Measurements from ENCODE around the gene PPM1H. TPM values are rescaled to one million over a fixed set of nuclear protein-coding genes. Genes with fewer than 3 reads are reported as not detected.
"Not testable (repeated sequence)": the region's sequence is repeated elsewhere in the genome, so short reads cannot be mapped to it uniquely, and the experiment has no call there.

Gene PPM1H
- total RNA-seq, 6 experiments from 2014 or later: 7.0 to 20.9 (median 8.4) TPM

DNA sequence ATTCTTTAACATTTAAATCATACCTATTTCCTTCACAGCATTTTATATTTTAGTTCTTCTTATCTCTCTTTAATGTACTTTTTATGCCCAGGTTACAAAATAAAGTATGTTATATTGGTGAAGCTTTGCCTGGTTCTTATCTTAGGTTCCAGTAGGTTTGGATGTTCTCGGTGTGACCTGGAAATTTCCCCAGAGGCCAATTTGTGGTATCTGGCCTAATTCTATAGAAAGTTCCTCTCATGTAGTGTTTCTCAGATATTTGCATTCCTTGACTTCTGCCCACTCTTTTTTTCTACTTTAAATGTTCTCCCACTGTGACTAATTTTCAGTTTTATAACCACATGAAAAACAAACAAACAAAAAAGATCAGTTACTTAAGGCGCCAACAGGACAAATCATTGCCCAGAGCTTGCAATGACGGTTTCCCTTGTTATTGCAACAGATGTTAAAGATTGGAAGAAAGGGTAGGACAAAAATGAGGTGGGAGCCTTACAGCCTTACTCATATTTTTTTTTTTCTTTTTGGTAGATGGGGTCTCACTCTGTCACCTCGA, 41.2 kb upstream of the PPM1H start:
- H3K9me3 Mint-ChIP-seq: no peaks in the 10 kb centered on the region
- H3K27me3 Mint-ChIP-seq (ENCODE audit: insufficient read depth): no peaks in the 10 kb centered on the region; the same call in 1 of the 2 replicates
- TF ChIP-seq, protein P1, sequence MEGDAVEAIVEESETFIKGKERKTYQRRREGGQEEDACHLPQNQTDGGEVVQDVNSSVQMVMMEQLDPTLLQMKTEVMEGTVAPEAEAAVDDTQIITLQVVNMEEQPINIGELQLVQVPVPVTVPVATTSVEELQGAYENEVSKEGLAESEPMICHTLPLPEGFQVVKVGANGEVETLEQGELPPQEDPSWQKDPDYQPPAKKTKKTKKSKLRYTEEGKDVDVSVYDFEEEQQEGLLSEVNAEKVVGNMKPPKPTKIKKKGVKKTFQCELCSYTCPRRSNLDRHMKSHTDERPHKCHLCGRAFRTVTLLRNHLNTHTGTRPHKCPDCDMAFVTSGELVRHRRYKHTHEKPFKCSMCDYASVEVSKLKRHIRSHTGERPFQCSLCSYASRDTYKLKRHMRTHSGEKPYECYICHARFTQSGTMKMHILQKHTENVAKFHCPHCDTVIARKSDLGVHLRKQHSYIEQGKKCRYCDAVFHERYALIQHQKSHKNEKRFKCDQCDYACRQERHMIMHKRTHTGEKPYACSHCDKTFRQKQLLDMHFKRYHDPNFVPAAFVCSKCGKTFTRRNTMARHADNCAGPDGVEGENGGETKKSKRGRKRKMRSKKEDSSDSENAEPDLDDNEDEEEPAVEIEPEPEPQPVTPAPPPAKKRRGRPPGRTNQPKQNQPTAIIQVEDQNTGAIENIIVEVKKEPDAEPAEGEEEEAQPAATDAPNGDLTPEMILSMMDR (IDR thresholded peaks at IDR 0.05): no peak
- DNase-seq: no peak
- no peaks in the 10 kb centered on the region for H3K36me3 Mint-ChIP-seq (ENCODE audit: low read depth)
- H3K4me1 Mint-ChIP-seq (ENCODE audit: low read depth): no peaks in the 10 kb centered on the region; the same call in 1 of the 2 replicates
- no peak overlapping the region for H3K4me3 Mint-ChIP-seq
- H3K27ac Mint-ChIP-seq: no peak overlapping the region

DNA sequence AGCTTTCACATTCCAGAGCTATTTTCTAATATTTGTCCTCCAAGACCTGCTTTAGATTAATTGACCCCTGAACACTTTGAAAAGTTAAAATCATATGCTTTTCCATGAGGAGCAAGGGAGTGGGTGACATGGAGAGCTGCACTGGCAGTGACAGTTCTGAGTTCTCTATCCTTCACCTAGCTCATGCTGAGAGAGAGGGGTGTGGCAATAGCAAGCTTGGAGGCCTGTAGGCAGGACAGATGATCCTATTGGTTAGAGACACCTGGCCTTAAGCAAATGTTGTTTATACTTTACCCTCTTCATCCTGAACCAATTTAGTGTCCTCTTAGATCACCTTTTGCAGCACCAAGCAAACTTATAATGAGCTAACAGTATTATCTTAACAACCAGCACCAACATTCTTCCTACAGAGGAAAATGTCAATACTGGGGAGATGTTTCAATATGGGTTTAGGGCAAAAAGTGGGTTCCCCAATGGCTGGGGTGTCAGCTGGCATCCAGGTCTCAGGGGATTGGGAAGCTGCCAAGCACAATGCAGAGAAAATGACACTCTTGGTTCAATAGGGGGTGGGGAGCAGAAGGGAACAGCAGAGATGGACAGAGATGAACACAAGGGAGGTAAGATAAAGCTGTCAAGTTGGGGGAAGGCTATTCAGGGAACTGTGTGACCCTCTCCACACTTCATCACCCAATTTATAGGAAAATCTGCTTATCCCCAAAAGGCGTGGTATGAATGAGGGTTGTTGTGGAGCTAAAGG, 37.0 kb upstream of the PPM1H start:
- TF ChIP-seq, protein P1 (IDR thresholded peaks at IDR 0.05): no peak
- H3K4me3 Mint-ChIP-seq: no peak overlapping the region
- H3K27ac Mint-ChIP-seq: no peak overlapping the region
- DNase-seq: no peak
- no peaks in the 10 kb centered on the region for H3K36me3 Mint-ChIP-seq (ENCODE audit: low read depth)
- no peaks in the 10 kb centered on the region for H3K9me3 Mint-ChIP-seq
- H3K27me3 Mint-ChIP-seq (ENCODE audit: insufficient read depth): peaks cover 5% of the 10 kb centered on the region; the same call in 1 of the 2 replicates
- no peaks in the 10 kb centered on the region; the same call in 1 of the 2 replicates for H3K4me1 Mint-ChIP-seq (ENCODE audit: low read depth)

DNA sequence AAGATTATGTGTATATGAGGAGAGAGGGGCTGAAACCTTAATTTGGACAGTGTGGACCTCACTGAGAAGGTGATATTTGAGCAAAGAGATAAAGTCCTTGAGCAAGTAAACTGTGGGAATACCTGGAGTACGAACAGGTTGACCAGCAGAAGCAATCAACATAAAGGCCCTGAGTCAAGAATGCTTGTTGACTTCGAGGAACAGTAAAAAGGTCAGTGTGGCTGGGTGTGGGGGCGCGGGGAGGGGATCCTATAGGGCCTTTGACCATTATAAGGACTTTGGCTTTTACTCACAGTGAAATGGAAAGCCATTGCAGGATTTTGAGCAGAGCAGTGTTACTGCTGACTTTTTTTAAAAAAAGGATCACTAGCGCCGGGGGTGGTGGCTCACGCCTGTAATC, 34.7 kb upstream of the PPM1H start:
- H3K36me3 Mint-ChIP-seq (ENCODE audit: low read depth): no peaks in the 10 kb centered on the region
- H3K27me3 Mint-ChIP-seq (ENCODE audit: insufficient read depth): peaks cover 7% of the 10 kb centered on the region
- H3K4me3 Mint-ChIP-seq: no peak overlapping the region
- DNase-seq: no peak
- no peaks in the 10 kb centered on the region for H3K9me3 Mint-ChIP-seq
- TF ChIP-seq, protein P1 (IDR thresholded peaks at IDR 0.05): no peak
- no peak overlapping the region for H3K27ac Mint-ChIP-seq
- H3K4me1 Mint-ChIP-seq (ENCODE audit: low read depth): no peaks in the 10 kb centered on the region; the same call in 1 of the 2 replicates

DNA sequence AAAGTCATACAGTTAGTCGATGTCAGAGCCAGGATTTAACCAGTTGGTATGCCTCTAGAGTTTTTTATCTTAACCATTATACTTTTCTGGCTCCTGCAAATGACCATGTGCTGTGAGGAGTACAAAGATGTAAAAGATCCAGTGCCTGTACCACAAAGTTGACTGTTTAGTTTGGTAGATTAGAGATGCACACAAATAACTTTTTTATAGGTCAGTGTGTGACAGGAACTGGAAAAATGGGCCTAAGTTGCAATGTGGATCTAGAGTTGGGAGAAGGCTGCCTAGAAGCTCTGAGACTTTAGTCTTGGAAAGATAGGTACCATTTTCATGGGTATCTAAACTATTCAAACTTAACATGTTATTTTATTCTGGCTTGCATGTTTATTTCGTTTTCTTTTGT, 32.8 kb upstream of the PPM1H start:
- DNase-seq: no peak

DNA sequence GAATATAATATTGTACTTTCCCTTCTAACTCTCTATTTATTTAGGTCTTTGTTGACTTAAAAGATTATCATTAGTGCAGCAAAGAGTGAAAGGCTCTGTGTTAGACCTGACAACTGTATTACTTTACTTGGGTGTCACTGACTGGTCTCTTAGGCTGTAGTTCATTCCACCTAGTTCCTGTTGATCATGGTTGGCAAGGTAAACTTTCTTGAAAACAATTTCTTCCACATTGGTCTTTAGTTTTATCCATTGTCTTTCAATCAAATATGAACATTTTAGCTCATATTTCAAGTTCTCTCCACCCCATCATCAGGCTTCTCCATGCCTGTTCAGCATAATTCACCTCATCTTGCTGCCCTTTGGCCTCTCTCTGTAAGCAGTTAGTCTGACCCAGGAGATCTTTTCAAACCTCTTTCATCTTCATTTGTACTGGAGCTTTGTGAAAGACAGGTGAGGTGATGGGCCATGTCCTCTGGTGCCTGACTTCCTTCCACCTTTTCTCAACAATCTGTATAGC, 32.1 kb upstream of the PPM1H start:
- H3K36me3 Mint-ChIP-seq (ENCODE audit: low read depth): no peaks in the 10 kb centered on the region
- no peak overlapping the region for H3K27ac Mint-ChIP-seq
- no peak overlapping the region for H3K4me3 Mint-ChIP-seq
- no peaks in the 10 kb centered on the region; the same call in 1 of the 2 replicates for H3K4me1 Mint-ChIP-seq (ENCODE audit: low read depth)
- DNase-seq: no peak
- no peaks in the 10 kb centered on the region for H3K9me3 Mint-ChIP-seq
- TF ChIP-seq, protein P1 (IDR thresholded peaks at IDR 0.05): no peak
- peaks cover 10% of the 10 kb centered on the region for H3K27me3 Mint-ChIP-seq (ENCODE audit: insufficient read depth)

More for the DNA sequence above, 32.8 kb upstream of the PPM1H start:
- Mint-ChIP-seq H3K27ac (no peak overlapping the region), H3K4me3 (no peak overlapping the region), H3K9me3 (no peaks in the 10 kb centered on the region), H3K4me1 (ENCODE audit: low read depth) (no peaks in the 10 kb centered on the region; the same call in 1 of the 2 replicates), H3K27me3 (ENCODE audit: insufficient read depth) (peaks cover 10% of the 10 kb centered on the region), H3K36me3 (ENCODE audit: low read depth) (no peaks in the 10 kb centered on the region)
- TF ChIP-seq, protein P1 (IDR thresholded peaks at IDR 0.05): no peak

DNA sequence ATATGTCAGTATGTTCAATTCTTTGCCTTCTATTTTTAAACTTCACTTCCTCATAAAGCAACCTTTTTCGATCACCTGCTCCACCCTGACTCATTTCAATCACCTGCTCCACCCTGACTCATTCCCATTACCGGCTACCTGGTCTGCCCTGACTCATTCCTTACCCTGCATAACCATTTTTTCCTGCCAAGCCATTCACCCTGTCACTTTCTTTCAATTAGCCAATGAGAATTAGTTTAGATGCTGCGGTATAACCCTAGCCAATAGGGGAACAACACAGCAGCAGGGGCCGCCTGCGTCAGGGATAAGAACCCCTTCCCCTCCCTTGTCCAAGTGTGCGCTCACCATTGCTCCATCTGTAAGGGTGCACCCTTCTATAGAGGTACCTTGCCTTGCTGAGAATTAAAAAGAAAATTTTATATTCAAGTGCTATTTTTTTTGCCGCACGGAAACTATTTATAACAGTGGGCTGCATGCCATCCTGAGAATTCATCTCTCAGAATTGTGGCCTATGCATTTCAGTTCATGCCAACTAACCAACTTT, 31.6 kb upstream of the PPM1H start:
- not testable (repeated sequence) for H3K4me3 Mint-ChIP-seq; H3K36me3 Mint-ChIP-seq (ENCODE audit: low read depth); H3K9me3 Mint-ChIP-seq; H3K4me1 Mint-ChIP-seq (ENCODE audit: low read depth); DNase-seq; H3K27ac Mint-ChIP-seq
- peaks cover 11% of the 10 kb centered on the region for H3K27me3 Mint-ChIP-seq (ENCODE audit: insufficient read depth)

DNA sequence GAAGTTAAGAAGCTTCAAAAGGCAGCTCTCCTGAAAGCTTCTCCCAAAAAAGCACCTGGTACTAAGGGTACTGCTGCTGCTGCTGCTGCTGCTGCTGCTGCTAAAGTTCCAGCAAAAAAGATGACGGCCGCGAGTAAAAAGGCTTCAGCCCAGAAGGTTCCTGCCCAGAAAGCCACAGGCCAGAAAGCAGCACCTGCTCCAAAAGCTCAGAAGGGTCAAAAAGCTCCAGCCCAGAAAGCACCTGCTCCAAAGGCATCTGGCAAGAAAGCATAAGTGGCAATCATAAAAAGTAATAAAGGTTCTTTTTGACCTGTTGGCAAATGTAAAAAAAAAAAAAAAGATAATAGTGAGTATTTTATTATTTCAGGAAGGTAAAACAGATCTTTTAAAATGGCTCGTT, 30.8 kb upstream of the PPM1H start:
- not testable (repeated sequence) for DNase-seq; H3K27ac Mint-ChIP-seq; H3K4me1 Mint-ChIP-seq (ENCODE audit: low read depth)

DNA sequence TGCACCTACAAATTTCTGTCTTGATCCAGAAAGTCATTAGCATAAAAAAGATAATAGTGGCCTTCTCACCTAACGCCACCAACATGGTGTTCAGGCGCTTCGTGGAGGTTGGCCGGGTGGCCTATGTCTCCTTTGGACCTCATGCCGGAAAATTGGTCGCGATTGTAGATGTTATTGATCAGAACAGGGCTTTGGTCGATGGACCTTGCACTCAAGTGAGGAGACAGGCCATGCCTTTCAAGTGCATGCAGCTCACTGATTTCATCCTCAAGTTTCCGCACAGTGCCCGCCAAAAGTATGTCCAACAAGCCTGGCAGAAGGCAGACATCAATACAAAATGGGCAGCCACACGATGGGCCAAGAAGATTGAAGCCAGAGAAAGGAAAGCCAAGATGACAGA, 30.3 kb upstream of the PPM1H start:
- H3K27ac Mint-ChIP-seq; H3K4me3 Mint-ChIP-seq; H3K36me3 Mint-ChIP-seq (ENCODE audit: low read depth); H3K9me3 Mint-ChIP-seq; DNase-seq; H3K4me1 Mint-ChIP-seq (ENCODE audit: low read depth): not testable (repeated sequence)
- peaks cover 13% of the 10 kb centered on the region for H3K27me3 Mint-ChIP-seq (ENCODE audit: insufficient read depth)

More for the DNA sequence above, 30.8 kb upstream of the PPM1H start:
- not testable (repeated sequence) for H3K9me3 Mint-ChIP-seq; H3K4me3 Mint-ChIP-seq; H3K36me3 Mint-ChIP-seq (ENCODE audit: low read depth)
- peaks cover 13% of the 10 kb centered on the region for H3K27me3 Mint-ChIP-seq (ENCODE audit: insufficient read depth)

Measured in HFFc6 (cell line).